Subcutaneous adipose tissue (tissue), 4 donors: Measurements from ENCODE around the gene FBXO30. TPM values are rescaled to one million over a fixed set of nuclear protein-coding genes. Genes with fewer than 3 reads are reported as not detected.

Experiments
- total RNA-seq, 4 donors: library from RNA; depleted of rRNA; stranded (reverse); fragments of >200 nt; gene quantifications; one replicate each; pipeline ENCODE4 v1.1.0, GENCODE V29; 2016
- TF ChIP-seq, protein P1 (sequence below): fragments of 450-650 bp; IDR thresholded peaks from one replicate; pipeline ENCODE4 v1.5.1; 2016; ENCODE audit warnings: low read depth, mild to moderate bottlenecking, control low read depth, antibody characterized with exemption, moderate library complexity

FBXO30 gene
- total RNA-seq, 4 donors from 2014 or later, result 7.5 to 13.9 (median 9.8) TPM

DNA sequence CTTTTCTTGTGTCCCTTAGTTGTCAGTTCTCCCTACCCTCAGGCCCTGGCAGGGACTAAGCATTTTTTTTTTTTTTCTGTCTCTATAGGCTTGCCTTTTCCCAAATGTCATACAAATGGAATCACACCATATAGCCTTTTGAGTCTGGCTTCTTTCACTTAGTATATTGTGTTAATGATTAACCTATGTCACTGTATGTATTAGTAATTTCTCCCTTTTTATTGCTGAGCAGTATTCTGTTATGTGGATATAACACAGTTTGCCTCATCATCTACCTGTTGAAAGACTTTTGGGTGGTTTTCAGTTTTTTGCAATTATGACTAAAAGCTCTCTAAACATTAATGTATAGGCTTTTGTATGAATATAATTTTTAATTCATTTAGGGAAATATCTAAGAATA lies 16.0 kb upstream of the FBXO30 start:
- TF ChIP-seq, protein P1, sequence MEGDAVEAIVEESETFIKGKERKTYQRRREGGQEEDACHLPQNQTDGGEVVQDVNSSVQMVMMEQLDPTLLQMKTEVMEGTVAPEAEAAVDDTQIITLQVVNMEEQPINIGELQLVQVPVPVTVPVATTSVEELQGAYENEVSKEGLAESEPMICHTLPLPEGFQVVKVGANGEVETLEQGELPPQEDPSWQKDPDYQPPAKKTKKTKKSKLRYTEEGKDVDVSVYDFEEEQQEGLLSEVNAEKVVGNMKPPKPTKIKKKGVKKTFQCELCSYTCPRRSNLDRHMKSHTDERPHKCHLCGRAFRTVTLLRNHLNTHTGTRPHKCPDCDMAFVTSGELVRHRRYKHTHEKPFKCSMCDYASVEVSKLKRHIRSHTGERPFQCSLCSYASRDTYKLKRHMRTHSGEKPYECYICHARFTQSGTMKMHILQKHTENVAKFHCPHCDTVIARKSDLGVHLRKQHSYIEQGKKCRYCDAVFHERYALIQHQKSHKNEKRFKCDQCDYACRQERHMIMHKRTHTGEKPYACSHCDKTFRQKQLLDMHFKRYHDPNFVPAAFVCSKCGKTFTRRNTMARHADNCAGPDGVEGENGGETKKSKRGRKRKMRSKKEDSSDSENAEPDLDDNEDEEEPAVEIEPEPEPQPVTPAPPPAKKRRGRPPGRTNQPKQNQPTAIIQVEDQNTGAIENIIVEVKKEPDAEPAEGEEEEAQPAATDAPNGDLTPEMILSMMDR, result no peak

DNA sequence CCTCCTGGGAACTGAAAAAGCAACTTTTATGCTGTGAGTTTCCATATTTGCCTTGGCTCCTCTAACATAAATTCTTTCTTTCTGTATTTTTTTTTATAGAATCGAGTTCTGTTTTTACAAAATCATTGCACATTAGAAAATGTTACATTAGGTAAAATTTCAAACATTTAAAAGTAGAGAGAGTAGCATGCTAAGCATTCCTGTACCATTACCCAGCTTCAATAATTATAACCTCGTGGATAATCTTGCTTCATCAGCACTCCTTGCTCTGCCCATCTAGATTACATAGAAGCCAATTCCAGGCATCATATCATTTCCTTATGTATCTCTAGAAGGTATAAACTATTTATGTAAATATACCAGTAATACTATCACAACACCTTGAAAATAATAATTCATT lies 15.4 kb upstream of the FBXO30 start:
- TF ChIP-seq, protein P1, result no peak

DNA sequence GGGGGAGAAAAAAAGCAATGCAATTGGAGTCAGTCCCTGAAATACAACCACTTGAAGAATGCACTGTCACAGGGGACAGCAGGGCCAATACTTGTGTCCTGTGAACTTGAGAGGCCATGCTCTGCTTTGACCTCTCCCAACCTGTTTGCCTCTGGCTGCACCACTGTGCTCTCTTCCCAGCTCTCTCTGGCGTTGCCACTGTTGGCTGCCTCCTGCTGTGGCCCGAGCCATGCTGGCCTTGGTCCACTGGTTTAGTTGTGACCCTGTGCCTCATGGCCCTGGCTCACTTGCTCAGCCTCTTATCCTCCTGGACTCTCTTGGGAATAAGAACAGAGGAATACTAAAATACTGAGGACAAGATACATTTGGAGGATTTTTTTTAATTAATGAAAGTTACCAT lies 14.5 kb upstream of the FBXO30 start:
- TF ChIP-seq, protein P1, result no peak

DNA sequence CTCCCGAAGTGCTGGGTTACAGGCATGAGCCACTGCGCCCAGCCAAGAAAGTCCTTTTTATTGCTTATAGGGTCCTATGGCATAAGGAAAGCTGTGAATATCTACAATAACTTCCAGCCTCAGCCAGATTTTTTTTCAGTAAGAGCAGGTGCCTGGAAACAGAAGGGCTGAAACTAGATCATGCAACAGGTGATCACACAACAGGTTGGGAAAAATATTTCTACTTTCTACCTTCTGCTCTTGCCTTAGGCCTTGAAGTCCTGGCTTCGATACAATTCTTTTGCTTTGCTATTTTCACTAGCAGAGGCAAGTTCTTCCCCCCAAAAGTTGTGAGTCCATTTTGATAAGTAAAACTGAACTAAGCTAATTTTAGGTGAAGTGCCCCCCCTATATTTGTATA lies 9.7 kb upstream of the FBXO30 start:
- TF ChIP-seq, protein P1, result no peak

DNA sequence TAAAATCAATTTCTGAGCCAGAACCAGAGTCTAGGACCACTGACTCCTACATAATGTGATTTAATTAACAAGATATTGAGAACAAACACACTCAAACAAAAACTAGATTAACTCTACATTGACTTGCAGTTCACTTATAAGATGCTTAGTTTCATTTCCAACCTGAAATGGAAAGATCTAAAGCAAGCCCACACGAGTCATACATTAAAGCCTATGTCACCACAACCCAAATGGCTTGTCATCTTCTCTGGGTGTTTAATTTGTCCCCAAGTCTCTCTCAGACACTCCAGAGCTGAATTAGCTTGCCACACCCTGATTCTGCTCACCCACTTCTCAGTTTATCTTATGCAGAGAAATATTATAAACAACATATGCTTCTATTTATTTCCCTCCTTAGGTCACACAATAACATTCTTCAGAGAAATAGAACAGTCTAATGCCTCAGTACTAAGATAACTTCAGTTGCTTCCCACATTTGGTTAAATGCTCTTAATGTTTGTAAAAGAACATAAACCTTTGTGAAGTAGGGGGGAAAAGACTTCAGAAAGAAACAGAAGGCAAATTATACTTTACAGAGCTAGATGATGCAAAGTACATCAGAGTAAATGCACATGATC lies 8.8 kb upstream of the FBXO30 start:
- TF ChIP-seq, protein P1, result no peak

DNA sequence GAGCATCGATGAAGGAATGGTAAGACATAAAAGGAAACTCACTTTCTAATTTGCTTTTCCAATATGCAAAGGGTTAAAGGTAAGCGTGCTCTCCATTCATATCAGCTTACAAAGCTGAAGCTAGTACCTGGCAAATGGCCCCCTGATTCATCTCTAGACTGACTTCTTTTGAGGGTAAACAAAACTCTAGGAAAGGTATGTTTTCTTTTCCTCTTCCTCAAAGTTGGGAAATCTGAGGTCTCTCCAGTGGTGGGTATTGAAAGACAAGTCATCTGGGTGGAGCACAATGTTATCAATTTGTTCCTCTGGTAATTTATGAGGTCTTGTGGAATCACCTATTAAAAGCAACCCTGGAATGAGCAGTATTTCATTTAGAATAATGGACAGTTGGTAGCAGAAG lies 7.9 kb upstream of the FBXO30 start:
- TF ChIP-seq, protein P1, result no peak

DNA sequence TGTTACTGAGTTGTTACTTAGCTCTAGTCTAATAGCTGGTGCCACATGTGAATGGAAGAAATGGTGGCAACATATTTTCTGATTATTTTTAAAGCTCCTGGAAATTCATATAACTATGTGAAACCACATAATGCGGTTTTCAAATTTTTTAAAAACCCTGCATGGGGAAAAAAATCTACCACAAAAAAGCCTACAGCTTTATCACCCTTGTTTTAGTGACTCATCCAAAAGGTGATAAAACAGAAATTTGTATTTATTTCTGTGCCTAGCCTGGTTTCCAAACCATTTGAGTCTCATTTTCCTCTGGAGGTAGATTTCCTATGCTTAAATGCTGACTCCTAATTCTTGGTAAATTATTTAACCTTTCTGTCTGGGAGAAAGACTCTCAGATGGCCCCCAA lies 5.4 kb upstream of the FBXO30 start:
- TF ChIP-seq, protein P1, result no peak
